Ovary (tissue), 9 donors: ENCODE results near the gene CTNND2. TPM values are rescaled to one million over a fixed set of nuclear protein-coding genes. Genes with fewer than 3 reads are reported as not detected.

ENCODE experiments used
- DNase-seq, 5 donors: peaks; one replicate each; pipeline ENCODE4 v3.0.0-alpha.2; 2019 to 2020
- H3K27ac ChIP-seq, 2 donors: fragments of 200-600 bp; one replicate each; pipeline versions ENCODE4 v1.5.1 to v1.8.0; 2019 to 2022
- H3K27me3 ChIP-seq: fragments of 200-600 bp; one replicate; pipeline ENCODE4 v1.8.0; 2022
- H3K36me3 ChIP-seq: fragments of 200-600 bp; sonication (generic); one replicate; pipeline ENCODE4 v1.5.1; 2019
- H3K4me1 ChIP-seq: one replicate; pipeline ENCODE4 v1.8.1; 2013; ENCODE audit warnings: mild to moderate bottlenecking, moderate library complexity; ENCODE audit not compliant: insufficient read depth
- H3K4me3 ChIP-seq: fragments of 200-600 bp; sonication (generic); one replicate; pipeline ENCODE4 v1.5.1; 2017
- H3K9me3 ChIP-seq, 2 donors: fragments of 200-600 bp in 1 of 2; sonication (generic) in 1 of 2; one replicate each; pipeline versions ENCODE4 v1.5.1 to v1.8.1; 2013 to 2019; ENCODE audit warnings: mild to moderate bottlenecking in 1 of 2, moderate library complexity in 1 of 2
- CTCF ChIP-seq, 3 donors: fragments of 450-650 bp in 2 of 3; fragments of 200-600 bp in 1 of 3; IDR thresholded peaks; one replicate each; pipeline versions ENCODE4 v1.5.1 to v1.8.0; 2016 to 2022; ENCODE audit warnings: antibody characterized with exemption in 3 of 3, mild to moderate bottlenecking in 1 of 3
- EP300 ChIP-seq: sonication (generic); formaldehyde crosslinking; IDR thresholded peaks from one replicate; pipeline ENCODE4 v1.6.1; 2017; ENCODE audit warnings: antibody characterized with exemption
- POLR2A ChIP-seq: fragments of 450-650 bp; IDR thresholded peaks from one replicate; pipeline ENCODE4 v1.6.1; 2017; ENCODE audit warnings: antibody characterized with exemption, mild to moderate bottlenecking, moderate library complexity
- WGBS, 3 donors: extraction: QIAGEN DNeasy Blood & Tissue Kit in 1 of 3; methylation state at CpG; one replicate each; pipeline versions ENCODE4 v1.1.5 to v1.1.7; 2013 to 2017; 5-methylcytosine and 5-hydroxymethylcytosine counted together
- intact Hi-C, 4 donors: fragments of 100-400 bp; cut with DNase I; formaldehyde crosslinking; loops; one replicate each; pipeline versions ENCODE4 v1.11.0 to v1.15.1; 2022 to 2023
- polyA plus RNA-seq, 2 donors: library from polyadenylated mRNA; stranded (reverse); fragments of 200-250 nt in 1 of 2; fragments of 350-450 nt in 1 of 2; fragmentation: Illumina TruSeq in 1 of 2; extraction: RNeasy Lipid Tissue Mini Kit (QIAGEN cat#74804) in 1 of 2; gene quantifications; one replicate each; pipeline ENCODE4 v1.2.3, GENCODE V29; 2013 to 2014
- total RNA-seq, 7 donors: library from RNA; depleted of rRNA in 2 of 7; stranded (reverse); fragments of >200 nt in 2 of 7; fragmentation: NEBNext Ultra II Directional in 3 of 7; extraction: Animal tissue kit (Norgen Biotek cat#: 25700) in 3 of 7; gene quantifications; one replicate each; pipeline versions ENCODE4 v1.1.0 to v1.2.4, GENCODE V29; 2016 to 2023
- donor health status: DM: no; HTN: no; CAD: no; lungs with moderate emphysema.
- donor health status: DM: no; HTN: no; CAD: no.
- donor health status: Bipolar disorder and iron deficiency.
- donor health status: DM: yes; HTN: yes; CAD: no.
- donor health status: DM: no; HTN: no; CAD: no.
- donor health status: DM: yes; HTN: yes; CAD: no.

Gene CTNND2
- total and polyA plus RNA-seq, 9 donors = 0.52 to 13.2 (median 2.3) TPM

- Histone ChIP-seq H3K4me1 (no peaks in the 10 kb centered on the region), H3K27me3 (no peaks in the 10 kb centered on the region), H3K4me3 (no peak overlapping the region), H3K27ac (no peak overlapping the region), H3K9me3 (no peaks in the 10 kb centered on the region), H3K36me3 (no peaks in the 10 kb centered on the region)
- WGBS, 3 donors = 88 to 91% (median 89%) methylated on average over 9 of the region's 9 CpGs
- no peak for DNase-seq
- TF ChIP-seq POLR2A = no peak
- intact Hi-C loops = no loop called here
Observed at GRCh38 chr5:10990634-10991033, 913.6 kb downstream of the CTNND2 start.

GRCh38 chr5:10989577-10990263, 914.5 kb downstream of the CTNND2 start:
- no peaks in the 10 kb centered on the region for H3K27me3 ChIP-seq
- no peaks in the 10 kb centered on the region for H3K9me3 ChIP-seq
- intact Hi-C loops = no loop called here

GRCh38 chr5:10988622-10989021, 915.6 kb downstream of the CTNND2 start:
- intact Hi-C loops = no loop called here
- DNase-seq = no peak
- 35 to 44% (median 37%) methylated on average over 2 of the region's 2 CpGs for WGBS, 3 donors
- H3K36me3 ChIP-seq = no peaks in the 10 kb centered on the region
- H3K4me3 ChIP-seq = no peak overlapping the region
- no peaks in the 10 kb centered on the region for H3K9me3 ChIP-seq
- H3K27ac ChIP-seq = no peak overlapping the region
- TF ChIP-seq CTCF (IDR thresholded peaks at IDR 0.05) = no peak
- TF ChIP-seq POLR2A = no peak
- no peak for TF ChIP-seq EP300
- H3K4me1 ChIP-seq = no peaks in the 10 kb centered on the region
- no peaks in the 10 kb centered on the region for H3K27me3 ChIP-seq

More at GRCh38 chr5:10989577-10990263, 914.5 kb downstream of the CTNND2 start:
- Histone ChIP-seq H3K4me3 (no peak overlapping the region), H3K36me3 (no peaks in the 10 kb centered on the region), H3K4me1 (no peaks in the 10 kb centered on the region), H3K27ac (no peak overlapping the region)
- TF ChIP-seq POLR2A (no peak), CTCF (IDR thresholded peaks at IDR 0.05) (no peak), EP300 (no peak)
- DNase-seq = no peak
- 63 to 70% (median 66%) methylated on average over 6 of the region's 6 CpGs for WGBS, 3 donors

- TF ChIP-seq POLR2A = no peak
- TF ChIP-seq EP300 = no peak
- TF ChIP-seq CTCF (IDR thresholded peaks at IDR 0.05) = no peak
- H3K36me3 ChIP-seq = no peaks in the 10 kb centered on the region
- no peak overlapping the region for H3K4me3 ChIP-seq
- no peak overlapping the region for H3K27ac ChIP-seq
- WGBS, 3 donors = 9 to 14% (median 9%) methylated on average over 17 of the region's 17 CpGs
- no peaks in the 10 kb centered on the region for H3K9me3 ChIP-seq
- peak; percentile 10 to 43 (median 31) for DNase-seq
- no peaks in the 10 kb centered on the region for H3K27me3 ChIP-seq
- intact Hi-C loops = no loop called here
- H3K4me1 ChIP-seq = no peaks in the 10 kb centered on the region
Observed at GRCh38 chr5:10987925-10988504, 916.2 kb downstream of the CTNND2 start.

- intact Hi-C loops = no loop called here
Observed at GRCh38 chr5:10987276-10987924, 916.8 kb downstream of the CTNND2 start.

More at GRCh38 chr5:10987276-10987924, 916.8 kb downstream of the CTNND2 start:
- DNase-seq = no peak
- no peak overlapping the region for H3K4me3 ChIP-seq
- no peaks in the 10 kb centered on the region for H3K9me3 ChIP-seq
- H3K36me3 ChIP-seq = no peaks in the 10 kb centered on the region
- TF ChIP-seq EP300 (no peak), CTCF (IDR thresholded peaks at IDR 0.05) (no peak), POLR2A (no peak)
- H3K27me3 ChIP-seq = no peaks in the 10 kb centered on the region
- no peak overlapping the region for H3K27ac ChIP-seq
- H3K4me1 ChIP-seq = no peaks in the 10 kb centered on the region
- 53 to 55% (median 54%) methylated on average over 8 of the region's 8 CpGs for WGBS, 3 donors
